Islet of Langerhans (tissue), 1 donor: ENCODE results near the gene TUBA1C.
"Not testable (repeated sequence)": the region's sequence is repeated elsewhere in the genome, so short reads cannot be mapped to it uniquely, and the experiment has no call there.

Experiments used
- FAIRE-seq: peaks from one replicate; lab custom pipeline; 2011; peaks lifted over from hg19 to GRCh38; lab: Jason Lieb, UNC

Gene TUBA1C

DNA sequence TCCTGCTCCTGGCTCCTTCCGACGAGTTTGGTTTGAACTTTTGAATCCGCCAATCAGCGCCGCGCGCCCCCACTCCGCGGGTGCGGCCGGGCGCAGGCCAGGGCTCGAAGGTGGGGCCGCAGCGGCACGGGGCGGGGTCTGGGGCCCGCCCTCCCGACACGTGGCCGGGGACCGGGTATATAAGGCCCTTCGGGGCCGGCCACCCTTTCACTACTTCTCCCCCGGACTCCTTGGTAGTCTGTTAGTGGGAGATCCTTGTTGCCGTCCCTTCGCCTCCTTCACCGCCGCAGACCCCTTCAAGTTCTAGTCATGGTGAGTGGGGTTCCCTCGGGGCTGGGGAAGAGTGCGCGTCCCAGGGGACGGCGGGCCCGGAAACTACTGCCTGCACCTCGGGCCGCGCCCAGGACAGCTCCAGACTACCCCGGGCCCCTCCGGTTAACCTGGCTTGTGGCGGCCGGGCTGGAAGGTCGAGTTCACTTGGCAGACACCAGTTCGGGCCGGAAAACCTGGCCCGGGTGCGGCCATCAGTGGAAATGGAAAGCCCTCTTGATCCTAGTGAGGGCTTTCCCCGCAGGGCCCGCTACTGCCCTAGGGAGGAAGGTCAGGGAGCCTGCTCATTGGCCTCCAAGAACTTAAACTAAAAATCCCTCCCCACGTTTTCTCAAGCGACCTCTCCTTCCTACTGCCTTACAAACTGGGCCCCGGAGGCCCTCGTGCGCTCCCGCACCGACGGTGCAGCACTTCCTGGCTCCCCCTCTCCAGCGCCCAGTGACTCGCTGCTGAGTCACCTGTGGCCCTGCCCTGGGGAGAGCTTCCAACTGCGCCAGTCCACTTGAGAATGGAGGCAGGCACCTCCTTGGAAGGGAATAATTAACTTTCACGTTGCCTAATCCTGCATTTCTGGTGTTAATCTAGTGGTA is at the start of gene TUBA1C:
TUBA1C (plus strand) TSS at position 210 of the 920 bp plus-strand sequence; CDS start at position 310, 100 bp downstream.
- FAIRE-seq, result no peak

DNA sequence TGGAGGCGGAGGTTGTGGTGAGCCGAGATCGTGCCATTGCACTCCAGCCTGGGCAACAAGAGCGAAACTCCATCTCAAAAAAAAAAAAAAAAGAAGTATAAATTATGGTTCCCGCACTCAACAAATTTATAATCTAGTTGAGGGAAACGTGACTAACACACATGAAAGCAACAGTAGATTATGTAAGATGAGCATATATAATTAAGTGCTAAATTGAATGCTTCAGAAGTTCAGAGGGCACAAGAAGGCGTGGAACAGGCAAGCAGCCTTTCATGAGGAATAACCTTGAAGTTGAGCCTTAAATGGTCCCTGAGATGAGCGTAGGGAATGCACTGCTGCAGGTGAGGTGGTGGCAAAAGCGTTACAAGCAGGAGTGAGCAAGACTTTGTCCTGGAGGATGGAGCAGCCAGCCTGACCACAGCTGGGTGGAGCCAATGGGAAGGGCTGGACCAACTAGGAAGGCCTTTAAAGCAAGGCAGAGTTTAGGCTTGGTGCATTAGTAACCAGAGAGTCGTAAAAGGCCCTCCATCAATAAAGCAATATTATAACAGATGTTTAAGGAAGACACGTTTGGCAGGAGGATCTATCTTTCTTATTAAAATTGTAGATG is 45.4 kb upstream of the TUBA1C start:
- FAIRE-seq, result no peak

DNA sequence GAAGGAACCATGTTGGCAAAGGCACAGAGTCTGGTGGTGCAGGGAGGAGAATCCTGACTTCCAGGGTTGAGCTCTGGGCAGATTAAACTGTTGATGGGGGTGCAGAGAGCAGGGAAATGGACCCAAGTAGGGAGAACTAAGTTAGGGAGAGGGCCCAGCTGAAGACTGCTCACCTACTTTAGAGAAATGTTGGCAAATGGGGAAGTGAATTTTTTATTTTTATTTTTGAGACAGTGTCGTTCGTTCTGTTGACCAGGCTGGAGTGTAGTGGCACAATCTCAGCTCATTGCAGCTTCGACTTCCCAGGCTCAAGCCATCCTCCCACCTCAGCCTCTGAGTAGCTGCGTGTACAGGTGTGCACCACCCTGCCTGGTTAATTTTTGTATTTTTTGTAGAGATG is 43.9 kb upstream of the TUBA1C start:
- FAIRE-seq, result no peak

DNA sequence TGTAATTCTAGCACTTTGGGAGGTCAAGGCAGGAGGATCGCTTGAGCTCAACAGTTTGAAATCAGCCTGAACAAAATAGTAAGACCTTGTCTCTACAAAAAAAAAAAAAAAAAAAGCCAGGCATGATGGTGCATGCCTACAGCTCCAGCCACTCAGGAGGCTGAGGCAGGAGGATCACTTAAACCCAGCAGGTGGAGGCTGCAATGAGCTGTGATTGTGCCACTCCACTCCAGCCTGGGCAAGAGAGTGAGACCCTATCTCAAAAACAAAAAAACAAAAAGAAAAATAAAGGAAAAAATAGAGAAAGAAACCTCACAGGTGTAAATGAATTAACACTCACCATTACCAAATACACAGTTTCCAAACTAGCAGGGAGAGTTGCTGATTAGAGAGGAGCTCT is 41.8 kb upstream of the TUBA1C start:
- no peak for FAIRE-seq

DNA sequence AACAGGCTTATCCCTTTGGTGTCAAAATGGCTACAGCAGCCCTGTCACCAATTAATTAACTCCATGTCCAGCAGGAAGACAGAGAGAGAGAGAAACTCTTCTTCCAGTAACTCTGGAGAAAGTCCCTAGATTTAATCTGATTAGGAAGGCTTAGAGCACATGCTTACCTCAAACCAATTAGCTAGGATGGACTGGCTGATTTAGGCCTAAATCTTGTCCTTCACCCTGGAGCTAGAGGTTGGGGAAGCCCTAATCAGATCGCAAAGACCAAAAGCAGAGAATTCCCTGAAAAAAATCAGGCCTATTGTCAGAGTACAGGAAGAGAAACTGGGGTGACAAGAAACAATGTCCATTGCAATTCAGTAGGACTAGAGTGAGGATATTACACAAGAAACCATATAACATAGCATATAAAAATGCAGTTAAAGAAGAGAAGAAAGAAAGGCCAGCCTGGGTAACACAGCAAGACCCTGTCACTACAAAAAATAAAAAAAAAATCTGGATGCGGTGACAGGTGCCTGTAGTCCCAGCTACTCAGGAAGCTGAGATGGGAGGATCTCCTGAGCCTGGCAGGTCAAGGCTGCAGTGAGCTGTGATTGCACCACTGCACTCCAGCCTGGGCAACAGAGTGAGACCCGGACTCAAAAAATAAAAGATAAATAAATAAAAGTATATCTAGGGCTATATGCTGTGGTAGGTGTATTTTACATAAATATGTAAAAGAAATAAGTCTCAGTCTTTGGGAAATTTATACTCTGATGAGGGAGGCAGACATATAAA is 41.1 kb upstream of the TUBA1C start:
- no peak for FAIRE-seq

DNA sequence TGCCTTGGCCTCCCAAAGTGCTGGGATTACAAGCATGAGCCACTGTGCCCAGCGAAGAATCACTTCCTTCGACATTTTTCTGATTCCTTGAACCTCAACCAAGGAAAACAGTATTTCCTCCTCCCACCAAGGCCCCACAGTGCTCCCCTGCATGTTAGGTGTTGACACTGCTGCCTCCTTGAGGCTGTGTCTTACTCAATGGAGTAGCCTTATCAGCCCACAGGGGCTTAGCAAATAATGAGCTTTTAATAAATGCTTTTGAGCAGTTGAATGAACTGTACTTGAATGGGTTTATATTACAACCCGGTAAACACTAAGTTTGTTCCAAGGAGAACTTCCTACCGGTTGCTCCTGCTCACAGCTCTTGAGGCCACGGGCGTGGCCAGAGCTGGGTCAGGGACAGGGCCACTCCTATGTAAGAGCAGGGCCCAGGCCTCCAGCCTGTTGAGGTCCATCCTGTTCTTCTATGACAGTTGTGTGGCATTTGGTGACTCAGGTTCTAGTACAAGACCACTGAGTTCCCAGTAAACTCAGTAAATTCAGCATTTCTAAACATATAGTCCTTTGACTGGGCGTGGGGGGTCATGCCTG is 39.2 kb upstream of the TUBA1C start:
- no peak for FAIRE-seq

DNA sequence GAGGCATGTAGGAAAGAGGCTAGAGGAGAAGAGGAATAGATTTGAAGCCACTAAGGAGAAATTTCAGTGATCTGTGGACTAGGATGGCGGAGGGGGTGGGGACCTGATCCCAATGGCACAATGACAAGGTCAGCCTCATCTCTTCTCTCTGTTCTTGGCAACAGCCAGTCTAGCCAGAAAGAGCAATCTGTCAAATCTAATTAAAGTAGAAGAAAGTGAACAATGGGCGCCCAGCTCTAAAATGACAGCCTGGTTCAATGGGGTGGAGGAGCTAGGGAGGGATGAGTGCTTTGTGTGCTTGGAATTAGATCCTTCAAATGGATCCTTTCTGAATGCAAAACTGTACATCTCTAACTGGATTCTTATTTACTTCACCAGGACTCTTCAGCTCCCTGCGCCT is 37.2 kb upstream of the TUBA1C start:
- no peak for FAIRE-seq

DNA sequence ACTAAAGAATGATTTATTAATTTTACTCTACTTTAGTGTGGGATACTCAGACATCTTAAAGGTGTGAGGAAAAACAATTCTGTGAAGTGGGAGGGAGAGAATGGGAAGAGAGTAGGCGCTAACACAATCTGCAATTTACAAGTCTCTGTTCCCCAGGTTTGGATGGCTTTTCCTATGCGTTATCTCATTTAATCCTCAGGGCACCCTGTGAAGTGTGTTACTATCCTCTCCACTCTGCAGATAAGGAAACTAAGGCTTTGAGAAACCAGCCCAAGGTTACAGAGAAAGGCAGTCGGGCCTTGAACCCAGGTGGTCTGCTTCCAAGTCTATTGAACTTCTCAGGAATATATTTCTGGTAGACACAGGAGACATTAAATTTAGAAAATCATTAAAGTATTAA is 36.2 kb upstream of the TUBA1C start:
- no peak for FAIRE-seq

DNA sequence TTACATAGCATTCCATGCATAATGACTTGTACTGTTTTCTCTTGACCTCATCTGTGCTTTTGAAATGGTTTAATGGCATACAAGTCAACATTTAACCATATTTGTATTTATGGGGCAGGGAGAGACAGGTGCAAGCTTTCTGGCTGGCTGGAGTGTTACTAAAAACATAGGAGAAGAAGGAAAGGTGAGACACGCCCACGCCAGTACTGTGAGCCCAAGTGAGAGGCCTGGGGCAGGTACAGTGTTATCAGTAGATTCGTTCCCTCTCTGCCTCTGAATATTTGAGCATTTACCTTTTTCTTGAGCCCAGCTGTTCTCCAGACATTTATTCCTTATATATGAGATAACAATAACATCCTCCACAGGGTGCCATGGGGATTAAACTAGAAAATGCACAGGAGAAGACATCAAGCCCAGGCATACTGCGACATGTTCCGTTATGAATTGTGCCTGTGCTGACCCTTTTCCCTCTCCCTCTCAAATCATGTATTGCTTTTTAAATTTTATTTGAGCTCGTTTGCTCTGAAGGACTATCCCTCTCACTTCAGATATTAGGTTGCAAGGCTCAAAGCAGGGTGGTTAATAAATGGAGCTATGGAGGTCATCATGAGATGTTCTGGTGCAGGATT is 34.6 kb upstream of the TUBA1C start:
- no peak for FAIRE-seq

DNA sequence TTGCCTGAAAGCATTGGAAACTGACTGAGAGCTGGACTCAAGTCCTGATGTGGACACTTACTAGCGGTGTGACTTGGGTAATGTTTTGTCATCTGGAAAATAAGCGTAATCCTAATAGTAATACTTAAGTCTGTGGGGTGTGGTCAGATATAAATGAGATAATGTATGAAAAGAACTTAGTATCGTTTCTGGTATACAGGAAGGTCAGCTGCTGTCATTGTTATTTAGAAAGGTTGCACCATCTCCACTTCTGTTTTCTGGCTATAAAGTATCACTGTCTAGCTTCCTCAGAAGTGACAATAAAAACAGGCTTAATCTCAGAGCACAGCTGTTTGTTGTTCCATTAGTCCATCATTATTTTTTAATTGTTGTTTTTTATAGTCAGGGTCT is 34.1 kb upstream of the TUBA1C start:
- no peak for FAIRE-seq

DNA sequence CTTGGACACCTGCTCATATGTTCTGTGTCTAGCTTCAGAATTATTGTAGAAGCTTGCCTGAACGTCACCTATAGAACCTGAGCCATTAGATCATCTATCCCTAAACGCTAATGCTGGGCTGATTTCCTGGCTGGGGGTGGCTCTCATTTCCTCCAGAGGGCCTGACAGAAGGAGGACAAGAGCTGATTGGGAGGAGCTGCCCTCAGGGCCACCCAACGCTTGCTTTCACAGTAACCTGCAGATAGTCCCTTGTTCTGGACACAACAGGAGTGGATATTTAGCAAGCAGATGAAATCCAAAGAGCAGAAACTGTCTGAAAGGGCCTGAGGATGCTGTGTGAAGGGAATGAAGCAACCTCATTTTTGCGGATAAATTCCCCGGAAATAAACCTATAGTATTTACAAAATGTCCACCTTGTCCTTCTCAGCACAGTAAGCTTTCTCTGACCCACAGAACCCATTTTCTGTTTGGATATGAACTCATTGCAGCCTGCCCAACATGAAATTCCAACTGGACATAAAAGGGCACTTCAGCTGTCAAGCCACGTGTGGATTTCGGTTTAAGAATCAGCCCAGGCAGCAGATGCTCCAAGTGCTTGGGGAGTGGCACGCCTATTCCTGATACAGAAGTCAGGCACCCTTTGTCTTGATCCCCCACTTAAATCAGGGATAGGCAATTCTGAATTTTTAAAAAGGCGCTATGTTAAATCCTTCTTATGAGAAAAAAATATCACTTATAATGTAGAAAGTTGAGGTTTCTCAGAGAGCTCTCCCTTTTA is 32.8 kb upstream of the TUBA1C start:
- no peak for FAIRE-seq

DNA sequence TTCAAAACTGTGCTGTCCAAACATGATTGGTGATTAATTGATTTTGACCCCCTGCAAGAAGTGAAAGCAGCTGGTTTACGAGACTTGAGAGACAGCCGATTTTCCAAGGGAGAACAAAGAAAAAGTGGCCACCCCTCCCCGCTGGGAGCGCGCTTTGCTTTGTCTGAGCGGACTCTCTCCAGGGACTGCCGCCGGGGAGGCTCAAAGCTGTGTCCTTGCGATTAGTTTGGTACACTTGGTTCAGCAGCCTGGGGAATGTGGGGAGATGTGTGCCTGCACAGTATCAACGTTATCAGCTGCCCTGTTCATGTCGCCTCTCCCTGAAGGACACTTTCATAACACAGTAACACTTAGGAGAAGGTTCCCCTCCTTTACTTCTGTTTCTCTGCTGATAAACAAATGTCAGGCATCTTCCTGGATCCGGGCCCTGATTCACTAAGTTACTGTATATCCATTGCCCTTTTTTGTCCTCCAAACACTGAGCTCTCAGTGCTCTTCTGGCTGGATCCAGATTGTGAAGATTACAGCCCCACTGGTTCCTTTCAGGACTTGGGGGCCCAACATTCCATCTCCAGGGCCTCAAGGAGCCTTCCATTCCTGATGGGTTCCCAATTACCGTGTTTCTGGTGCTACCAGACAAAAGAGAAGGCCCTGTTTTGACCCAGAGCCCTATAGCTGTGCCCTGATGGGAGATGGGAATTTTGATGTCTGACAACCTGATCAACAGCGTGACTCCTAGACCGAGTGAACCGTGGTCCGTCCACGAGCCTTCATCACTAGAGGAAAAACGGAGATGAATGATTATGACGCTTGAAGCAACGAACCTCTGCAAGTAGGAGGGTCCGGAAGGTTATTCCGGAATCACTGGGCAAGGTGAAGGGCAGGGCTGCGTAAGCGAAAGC is 31.7 kb upstream of the TUBA1C start:
- no peak for FAIRE-seq

DNA sequence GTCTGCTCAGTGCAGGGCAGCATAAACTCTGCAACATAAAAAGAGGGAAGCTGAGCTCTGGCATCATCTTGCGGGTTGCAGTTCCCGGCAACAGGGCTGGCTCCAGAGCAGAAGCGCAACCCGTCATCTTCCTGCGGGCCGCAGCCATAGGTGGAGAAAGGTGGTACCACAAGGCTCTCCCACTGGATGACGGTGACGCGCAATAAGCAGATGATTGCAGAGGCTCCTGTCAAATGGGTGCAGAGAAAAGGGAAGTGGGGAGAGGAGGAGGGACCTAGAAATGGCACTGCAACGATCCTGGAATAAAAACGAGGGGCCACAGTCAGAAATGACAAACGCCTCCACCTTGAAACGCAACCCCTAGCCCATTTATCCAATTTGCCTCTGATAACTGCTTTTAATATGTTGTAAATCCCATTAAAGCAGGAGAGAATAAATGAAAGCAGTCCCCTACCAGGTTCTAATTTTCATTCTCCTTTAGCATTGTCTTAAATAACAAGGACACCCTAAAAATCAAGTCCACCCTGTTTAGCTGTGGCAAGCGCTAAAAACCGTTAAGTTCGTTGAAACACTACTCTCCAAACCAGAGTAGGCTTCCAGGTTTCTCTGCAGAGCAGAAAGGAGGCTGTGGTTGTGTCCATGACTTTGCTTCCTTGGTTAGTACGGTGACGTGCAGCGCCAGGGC is 30.9 kb upstream of the TUBA1C start:
- no peak for FAIRE-seq

DNA sequence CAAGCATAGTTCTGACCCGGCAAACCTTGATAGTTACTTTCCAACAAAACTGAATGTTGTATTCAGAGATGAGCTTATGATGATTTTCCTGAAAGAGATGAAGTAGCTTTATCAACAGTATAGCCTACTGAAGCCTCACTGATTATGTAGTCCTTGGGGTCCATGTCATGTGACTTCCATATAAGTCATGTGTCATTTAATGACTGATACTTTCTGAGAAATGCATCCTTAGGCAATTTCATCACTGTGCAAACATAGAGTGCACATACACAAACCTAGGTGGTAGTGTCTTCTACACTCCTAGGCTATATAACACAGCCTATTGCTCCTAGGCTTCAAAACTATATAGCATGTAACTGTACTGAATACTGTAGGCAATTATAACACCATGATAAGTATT is 28.5 kb upstream of the TUBA1C start:
- no peak for FAIRE-seq

DNA sequence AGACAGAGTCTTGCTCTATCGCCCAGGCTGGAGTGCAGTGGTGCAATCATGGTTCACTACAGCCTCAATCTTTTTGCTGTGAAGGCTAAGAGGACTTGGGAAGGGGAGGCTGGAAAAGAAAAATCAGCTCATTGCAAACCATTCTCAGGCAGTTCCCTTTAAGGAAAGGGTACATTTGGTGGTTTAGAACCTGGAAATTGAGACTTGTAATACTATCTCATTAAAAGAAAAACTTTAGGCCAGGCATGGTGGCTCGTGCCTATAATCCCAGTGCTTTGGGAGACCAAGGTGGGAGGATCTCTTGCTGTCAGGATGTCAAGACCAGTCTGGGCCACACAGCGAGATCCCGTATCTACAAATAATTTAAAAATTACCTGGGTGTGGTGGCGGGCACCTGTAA is 21.3 kb upstream of the TUBA1C start:
- FAIRE-seq, result no peak

DNA sequence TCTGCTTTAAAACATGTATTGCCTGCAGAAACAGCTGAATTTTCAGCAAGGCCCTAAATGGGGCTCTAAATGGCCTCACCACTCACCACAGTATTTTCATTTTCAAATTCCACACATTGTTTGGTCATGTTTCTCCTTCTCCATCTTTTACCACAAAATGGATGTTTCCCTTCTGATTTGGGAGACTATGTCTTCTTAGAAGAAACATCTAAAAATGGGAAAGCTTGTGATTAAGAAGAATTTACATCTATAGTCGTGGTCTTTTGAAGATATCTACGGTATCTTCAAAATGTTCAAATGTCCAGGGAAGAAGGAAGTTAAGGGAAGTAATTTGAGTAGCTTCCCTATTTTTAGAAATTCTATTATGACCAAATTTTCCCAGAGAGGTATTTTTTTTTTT is 20.7 kb upstream of the TUBA1C start:
- no peak for FAIRE-seq

DNA sequence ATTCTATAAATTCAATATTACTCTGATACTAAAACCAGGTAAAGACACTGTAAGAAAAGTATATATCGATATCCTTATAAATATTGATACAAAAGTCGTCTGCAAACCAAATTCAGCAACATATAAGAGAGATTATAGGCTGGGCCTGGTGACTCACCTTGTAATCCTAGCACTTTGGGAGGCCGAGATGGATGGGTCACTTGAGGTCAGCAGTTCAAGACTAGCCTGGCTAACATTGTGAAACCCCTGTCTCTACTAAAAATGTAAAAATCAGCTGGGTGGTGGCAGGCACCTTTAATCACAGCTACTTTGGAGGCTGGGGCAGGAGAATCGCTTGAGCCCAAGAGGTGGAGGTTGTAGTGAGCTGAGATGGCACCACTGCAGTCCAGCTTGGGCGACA is 13.5 kb upstream of the TUBA1C start:
- FAIRE-seq, result no peak

DNA sequence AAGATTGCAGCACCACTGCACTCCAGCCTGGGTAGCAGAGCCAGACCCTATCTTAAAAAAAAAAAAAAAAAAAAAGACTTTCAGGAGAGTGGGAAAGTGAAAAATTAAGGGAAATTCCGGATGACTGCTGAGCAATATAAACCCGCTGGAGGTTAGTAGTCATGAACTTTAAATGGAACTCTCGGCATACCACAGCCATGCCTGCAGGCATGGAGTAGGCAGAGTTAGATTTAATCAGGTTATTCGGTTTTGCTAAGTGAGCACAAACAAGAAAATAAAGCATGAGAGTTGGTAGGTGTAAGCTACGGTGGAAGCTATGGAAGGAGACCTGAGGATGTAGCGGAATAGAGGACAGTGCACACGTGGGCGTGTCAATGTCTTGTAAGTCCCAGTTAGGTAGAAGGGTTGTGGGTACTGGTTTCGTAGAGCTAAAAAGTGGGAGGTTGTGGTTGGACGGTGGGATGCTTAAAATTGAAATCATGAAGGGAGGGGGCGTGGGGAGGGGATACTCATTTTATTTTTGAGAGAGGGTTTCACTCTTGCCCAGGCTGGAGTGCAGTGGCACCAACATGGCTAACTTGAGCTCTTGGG is 11.8 kb upstream of the TUBA1C start:
- no peak for FAIRE-seq

DNA sequence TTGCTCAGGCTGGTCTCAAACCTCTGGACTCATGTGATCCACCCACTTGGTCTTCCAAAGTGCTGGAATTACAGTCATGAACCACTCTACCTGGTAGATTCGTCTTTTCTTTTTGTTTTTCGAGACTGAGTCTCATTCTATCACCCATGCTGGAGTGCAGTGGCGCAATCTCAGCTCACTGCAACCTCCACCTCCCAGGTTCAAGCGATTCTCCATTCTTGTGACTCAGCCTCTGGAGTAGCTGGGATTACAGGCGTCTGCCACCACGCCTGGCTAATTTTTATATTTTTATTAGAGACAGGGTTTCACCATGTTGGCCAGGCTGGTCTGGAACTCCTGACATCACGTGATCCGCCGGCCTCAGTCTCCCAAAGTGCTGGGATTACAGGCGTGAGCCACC is 9.4 kb upstream of the TUBA1C start:
- FAIRE-seq, result not testable (repeated sequence)
